T-helper 1 cell (primary cell): Measurements from ENCODE around the gene TMED1.

Experiments used
- DNase-seq, 5 donors: peaks; one replicate each; pipeline ENCODE4 v3.0.0-alpha.2; 2012 to 2020

The TMED1 gene

GRCh38 chr19:10808937-10809649 lies 26.9 kb downstream of the TMED1 start:
- peak in 1 of 5 donors; percentile 82 for DNase-seq

- no peak for DNase-seq
Observed at GRCh38 chr19:10805758-10806247, 30.2 kb downstream of the TMED1 start.

- DNase-seq: no peak
Observed at GRCh38 chr19:10805065-10805757, 30.8 kb downstream of the TMED1 start.

GRCh38 chr19:10803252-10803651 lies 32.8 kb downstream of the TMED1 start:
- no peak for DNase-seq

- DNase-seq: no peak
Observed at GRCh38 chr19:10802479-10802878, 33.5 kb downstream of the TMED1 start.

GRCh38 chr19:10800488-10800887 lies 35.5 kb downstream of the TMED1 start:
- DNase-seq: no peak

GRCh38 chr19:10797541-10798256 lies 38.3 kb downstream of the TMED1 start:
- DNase-seq: peak; percentile 62 to 96 (median 75)

- DNase-seq: peak; percentile 27 to 49 (median 40)
Observed at GRCh38 chr19:10797078-10797477, 38.9 kb downstream of the TMED1 start.

GRCh38 chr19:10796653-10797052 lies 39.4 kb downstream of the TMED1 start:
- DNase-seq: no peak

- DNase-seq: no peak
Observed at GRCh38 chr19:10789866-10790265, 46.1 kb downstream of the TMED1 start.

GRCh38 chr19:10788146-10788545 lies 47.9 kb downstream of the TMED1 start:
- no peak for DNase-seq

- DNase-seq: no peak
Observed at GRCh38 chr19:10784257-10784656, 51.8 kb downstream of the TMED1 start.

GRCh38 chr19:10782795-10783194 lies 53.2 kb downstream of the TMED1 start:
- no peak for DNase-seq
